Natural killer cell (primary cell): Measurements from ENCODE around the gene KAZN. TPM values are rescaled to one million over a fixed set of nuclear protein-coding genes. Genes with fewer than 3 reads are reported as not detected.

Source experiments
- ATAC-seq, 3 donors: fragments of 150-1000 bp in 2 of 3; fragments of 200-7000 bp in 1 of 3; cut with Tn5 transposase; 1 replicate in 1 of 3; 2 replicates in 2 of 3; pipeline ENCODE4 v1.10.0; 2021; ENCODE audit warnings: mild to moderate bottlenecking in 2 of 3, moderate library complexity in 2 of 3
- DNase-seq, 2 donors: peaks; one replicate each; pipeline versions ENCODE4 v3.0.0 to v3.0.0-alpha.2; 2013 to 2021; ENCODE audit warnings: mixed read lengths in 1 of 2
- H3K27ac ChIP-seq: one replicate; pipeline ENCODE4 v1.5.1; 2013; ENCODE audit warnings: mild to moderate bottlenecking, low read length
- H3K27me3 ChIP-seq: one replicate; pipeline ENCODE4 v1.6.1; 2013; ENCODE audit warnings: low read length; ENCODE audit not compliant: control insufficient read depth, insufficient read depth
- H3K36me3 ChIP-seq: one replicate; pipeline ENCODE4 v1.6.1; 2013; ENCODE audit warnings: low read length; ENCODE audit not compliant: control insufficient read depth, insufficient read depth
- H3K4me1 ChIP-seq: one replicate; pipeline ENCODE4 v1.6.1; 2013; ENCODE audit warnings: low read length; ENCODE audit not compliant: control insufficient read depth, insufficient read depth
- H3K4me3 ChIP-seq: one replicate; pipeline ENCODE4 v1.5.1; 2013; ENCODE audit warnings: low read length
- H3K9me3 ChIP-seq: one replicate; pipeline ENCODE4 v1.6.1; 2013; ENCODE audit warnings: low read length; ENCODE audit not compliant: control insufficient read depth, insufficient read depth
- H3K27ac Mint-ChIP-seq, 2 donors: one replicate each; pipeline ENCODE4 v1.8.0; 2022; ENCODE audit warnings: mild to moderate bottlenecking in 2 of 2, mixed read lengths in 2 of 2, moderate library complexity in 1 of 2
- H3K27me3 Mint-ChIP-seq, 2 donors: one replicate each; pipeline ENCODE4 v1.8.0; 2022; ENCODE audit warnings: low read depth in 2 of 2, mixed read lengths in 2 of 2
- H3K36me3 Mint-ChIP-seq: one replicate; pipeline ENCODE4 v1.8.0; 2022; ENCODE audit warnings: mixed read lengths
- H3K4me1 Mint-ChIP-seq, 2 donors: one replicate each; pipeline ENCODE4 v1.8.0; 2022; ENCODE audit warnings: mixed read lengths in 2 of 2
- H3K4me3 Mint-ChIP-seq: one replicate; pipeline ENCODE4 v1.8.0; 2022; ENCODE audit warnings: mild to moderate bottlenecking, moderate library complexity, mixed read lengths
- H3K9me3 Mint-ChIP-seq, 2 donors: one replicate each; pipeline ENCODE4 v1.8.0; 2022; ENCODE audit warnings: mixed read lengths in 2 of 2
- WGBS: methylation state at CpG from one replicate; pipeline ENCODE4 v1.1.7; 2013; ENCODE audit warnings: missing lambda C conversion rate; ENCODE audit not compliant: insufficient coverage; 5-methylcytosine and 5-hydroxymethylcytosine counted together
- intact Hi-C: fragments of 100-400 bp; cut with micrococcal nuclease; formaldehyde crosslinking; loops from one replicate; pipeline ENCODE4 v1.14.2; 2022
- total RNA-seq, 4 donors: library from RNA; stranded (reverse); fragments of 120-200 nt in 1 of 4; gene quantifications; one replicate each; pipeline versions ENCODE4 v1.2.3 to v1.2.4, GENCODE V29; 2013 to 2022
- TF ChIP-seq, protein P1 (sequence below): fragments of 200-600 bp; IDR thresholded peaks from one replicate; pipeline ENCODE4 v1.8.0; 2022; ENCODE audit warnings: antibody characterized with exemption

KAZN gene
- total RNA-seq, 3 donors from 2014 or later (not counting 1 experiment from before 2014, with no cell fraction given) = 1.2 to 2.0 (median 1.7) TPM

DNA sequence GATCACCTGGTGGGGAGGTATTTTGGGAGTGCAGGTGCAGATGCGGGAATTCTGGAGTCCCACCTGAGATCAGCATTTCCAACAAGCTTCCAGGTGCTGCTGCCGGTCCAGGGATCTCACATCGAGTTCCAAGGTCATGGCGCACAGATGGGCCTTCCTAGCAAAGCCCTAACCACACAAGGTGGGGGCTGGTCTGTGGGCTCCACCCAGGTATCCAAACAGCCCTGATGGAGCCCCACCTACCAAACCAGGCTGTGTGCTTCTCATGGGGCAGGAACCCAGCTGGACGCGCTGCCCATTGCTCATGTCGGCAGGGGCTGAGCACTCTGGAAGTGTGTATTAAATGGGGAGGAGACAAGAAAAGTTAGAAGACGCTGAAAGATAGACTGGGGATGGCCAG is 520.1 kb downstream of the KAZN start:
- H3K9me3 Mint-ChIP-seq = no peaks in the 10 kb centered on the region
- ATAC-seq (no peak), DNase-seq (no peak)
- no peaks in the 10 kb centered on the region for H3K36me3 ChIP-seq
- H3K4me1 ChIP-seq = no peaks in the 10 kb centered on the region
- no peak overlapping the region for H3K27ac Mint-ChIP-seq
- TF ChIP-seq, protein P1, sequence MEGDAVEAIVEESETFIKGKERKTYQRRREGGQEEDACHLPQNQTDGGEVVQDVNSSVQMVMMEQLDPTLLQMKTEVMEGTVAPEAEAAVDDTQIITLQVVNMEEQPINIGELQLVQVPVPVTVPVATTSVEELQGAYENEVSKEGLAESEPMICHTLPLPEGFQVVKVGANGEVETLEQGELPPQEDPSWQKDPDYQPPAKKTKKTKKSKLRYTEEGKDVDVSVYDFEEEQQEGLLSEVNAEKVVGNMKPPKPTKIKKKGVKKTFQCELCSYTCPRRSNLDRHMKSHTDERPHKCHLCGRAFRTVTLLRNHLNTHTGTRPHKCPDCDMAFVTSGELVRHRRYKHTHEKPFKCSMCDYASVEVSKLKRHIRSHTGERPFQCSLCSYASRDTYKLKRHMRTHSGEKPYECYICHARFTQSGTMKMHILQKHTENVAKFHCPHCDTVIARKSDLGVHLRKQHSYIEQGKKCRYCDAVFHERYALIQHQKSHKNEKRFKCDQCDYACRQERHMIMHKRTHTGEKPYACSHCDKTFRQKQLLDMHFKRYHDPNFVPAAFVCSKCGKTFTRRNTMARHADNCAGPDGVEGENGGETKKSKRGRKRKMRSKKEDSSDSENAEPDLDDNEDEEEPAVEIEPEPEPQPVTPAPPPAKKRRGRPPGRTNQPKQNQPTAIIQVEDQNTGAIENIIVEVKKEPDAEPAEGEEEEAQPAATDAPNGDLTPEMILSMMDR = no peak
- no peaks in the 10 kb centered on the region for H3K4me1 Mint-ChIP-seq
- H3K9me3 ChIP-seq = no peaks in the 10 kb centered on the region
- no peak overlapping the region for H3K4me3 Mint-ChIP-seq
- H3K36me3 Mint-ChIP-seq = no peaks in the 10 kb centered on the region
- no peak overlapping the region for H3K27ac ChIP-seq
- H3K27me3 Mint-ChIP-seq = peaks cover 0 to 3% of the 10 kb centered on the region in 2 donors
- H3K4me3 ChIP-seq = no peak overlapping the region
- WGBS = 94% methylated on average over 8 of the region's 8 CpGs
- intact Hi-C loops = no loop called here
- no peaks in the 10 kb centered on the region for H3K27me3 ChIP-seq

DNA sequence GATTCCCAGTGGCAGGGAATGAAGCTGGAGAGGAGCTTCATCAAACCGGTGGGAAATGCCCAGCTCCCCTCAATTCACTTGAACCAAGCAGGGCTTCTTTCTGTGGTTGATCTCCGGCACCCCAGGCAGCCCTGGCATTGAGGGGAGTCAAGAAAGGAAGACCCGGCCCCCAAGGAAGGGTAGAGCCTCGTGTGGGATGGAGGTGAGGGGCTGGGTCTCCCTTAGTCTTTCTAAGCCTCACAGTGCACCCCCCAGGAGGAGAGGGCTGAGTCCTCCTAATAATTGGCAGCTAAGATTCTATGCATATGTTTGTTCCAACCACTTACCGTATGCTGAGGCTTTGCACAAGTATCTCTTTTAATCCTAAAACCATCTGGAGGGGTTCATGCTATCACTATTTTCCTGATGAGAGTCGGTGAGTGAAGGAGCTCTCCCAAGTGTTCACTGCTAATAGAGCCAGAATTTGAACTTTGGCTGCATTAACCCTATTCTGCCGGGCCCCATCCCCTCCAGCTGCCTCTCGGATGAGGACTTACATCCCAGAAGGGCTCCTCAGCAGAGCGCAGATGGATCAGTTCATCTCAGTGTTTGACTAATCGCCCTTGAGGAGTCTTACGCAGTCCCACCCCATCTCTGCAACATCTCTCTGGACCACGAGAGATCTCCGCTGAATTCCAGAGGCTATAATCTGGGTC is 521.9 kb downstream of the KAZN start:
- WGBS = 85% methylated on average over 11 of the region's 13 CpGs
- H3K27ac Mint-ChIP-seq = no peak overlapping the region

DNA sequence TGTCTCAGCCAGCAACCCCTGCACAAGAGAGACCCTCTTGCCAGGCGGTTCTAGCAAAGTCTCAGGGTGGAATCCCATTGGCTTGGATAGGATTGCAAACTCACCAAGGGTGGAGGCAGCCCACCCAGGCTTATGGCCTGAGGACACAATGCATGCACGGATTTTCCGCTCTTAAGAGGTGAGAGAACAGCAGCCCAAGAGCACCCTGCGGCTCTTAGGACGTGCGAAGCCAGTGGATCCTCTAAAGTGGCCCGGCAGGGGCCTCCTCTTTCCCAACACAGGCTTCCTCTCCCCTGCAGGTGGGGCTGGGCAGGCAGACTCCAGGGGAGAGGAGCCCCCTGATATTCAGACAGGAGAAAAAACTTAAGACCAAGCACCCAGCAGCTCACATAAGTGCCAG is 523.8 kb downstream of the KAZN start:
- WGBS = 95% methylated on average over 7 of the region's 7 CpGs
- intact Hi-C loops = no loop called here
- H3K36me3 ChIP-seq = no peaks in the 10 kb centered on the region

More for the DNA sequence above, 521.9 kb downstream of the KAZN start:
- TF ChIP-seq, protein P1 = no peak
- Histone ChIP-seq H3K36me3 (no peaks in the 10 kb centered on the region), H3K4me1 (no peaks in the 10 kb centered on the region), H3K27me3 (no peaks in the 10 kb centered on the region), H3K27ac (no peak overlapping the region), H3K4me3 (no peak overlapping the region), H3K9me3 (no peaks in the 10 kb centered on the region)
- intact Hi-C loops = no loop called here
- H3K4me3 Mint-ChIP-seq = no peak overlapping the region
- no peaks in the 10 kb centered on the region for H3K27me3 Mint-ChIP-seq
- no peaks in the 10 kb centered on the region for H3K9me3 Mint-ChIP-seq
- no peaks in the 10 kb centered on the region for H3K4me1 Mint-ChIP-seq
- no peak for ATAC-seq
- H3K36me3 Mint-ChIP-seq = no peaks in the 10 kb centered on the region
- no peak for DNase-seq

More for the DNA sequence above, 523.8 kb downstream of the KAZN start:
- Mint-ChIP-seq H3K27ac (no peak overlapping the region), H3K36me3 (no peaks in the 10 kb centered on the region), H3K4me3 (no peak overlapping the region), H3K4me1 (no peaks in the 10 kb centered on the region), H3K9me3 (no peaks in the 10 kb centered on the region), H3K27me3 (no peaks in the 10 kb centered on the region)
- DNase-seq (no peak), ATAC-seq (no peak)
- Histone ChIP-seq H3K27me3 (no peaks in the 10 kb centered on the region), H3K4me3 (no peak overlapping the region), H3K4me1 (no peaks in the 10 kb centered on the region), H3K9me3 (no peaks in the 10 kb centered on the region), H3K27ac (no peak overlapping the region)
- TF ChIP-seq, protein P1 = no peak
